GM12878 (cell line): Measurements from ENCODE around the gene ZNF32. TPM values are rescaled to one million over a fixed set of nuclear protein-coding genes. Genes with fewer than 3 reads are reported as not detected.

ENCODE experiments used
- ATAC-seq: fragments of 200-7000 bp; cut with Tn5 transposase; 3 replicates; pipeline ENCODE4 v1.9.1; 2020; ENCODE audit warnings: mild to moderate bottlenecking, moderate library complexity
- BruUV-seq: library from RNA; stranded (reverse); fragments of 400-500 nt; replicated peaks from 2 replicates; lab custom pipeline; 2021; lab: Mats Ljungman, UMichigan
- CTCF ChIA-PET: fragments of 300-600 bp; sonication (Branson Sonifier 250); formaldehyde crosslinking; extraction: SDS; loops from one replicate; lab custom pipeline; 2021; ENCODE audit warnings: inconsistent platforms; lab: Yijun Ruan, JAX
- POLR2A ChIA-PET: fragments of 350-600 bp; formaldehyde crosslinking; extraction: SDS; loops from one replicate; lab custom pipeline; 2021; ENCODE audit warnings: inconsistent platforms; lab: Charles Lee
- RAD21 ChIA-PET: fragments of 300-600 bp; sonication (Branson Sonifier 250); formaldehyde crosslinking; loops from one replicate; lab custom pipeline; 2023; ENCODE audit warnings: antibody characterized with exemption; ENCODE audit not compliant: unreplicated experiment; lab: Charles Lee
- SMC1A ChIA-PET: fragments of 300-600 bp; sonication (Branson Sonifier 250); formaldehyde crosslinking; loops from one replicate; lab custom pipeline; 2023; ENCODE audit not compliant: unreplicated experiment, uncharacterized antibody; lab: Charles Lee
- DNase-seq: peaks from one replicate; pipeline ENCODE4 v3.0.0-alpha.2; 2011; ENCODE audit warnings: low read depth, low spot score
- FAIRE-seq: peaks from 3 replicates; lab custom pipeline; 2011; peaks lifted over from hg19 to GRCh38; lab: Jason Lieb, UNC
- H2AFZ ChIP-seq: 2 replicates; pipeline ENCODE4 v1.6.0; 2011; ENCODE audit warnings: low read depth, low read length, control low read depth; ENCODE audit not compliant: control insufficient read depth
- H3K27ac ChIP-seq: 2 replicates; pipeline ENCODE4 v1.5.1; 2011; ENCODE audit warnings: control low read depth; ENCODE audit not compliant: control insufficient read depth, insufficient read depth
- H3K27me3 ChIP-seq, 2 experiments: replicated peaks in 1 of 2; 2 replicates each; pipeline versions ENCODE4 v1.6.0 to v1.6.1; 2011; ENCODE audit warnings: low read length in 1 of 2; ENCODE audit not compliant: control insufficient read depth in 2 of 2, insufficient read depth in 2 of 2
- H3K36me3 ChIP-seq, 2 experiments: 2 replicates each; pipeline ENCODE4 v1.5.1; 2011; ENCODE audit warnings: low read length in 1 of 2; ENCODE audit not compliant: control insufficient read depth in 2 of 2, insufficient read depth in 2 of 2
- H3K4me1 ChIP-seq: 2 replicates; pipeline ENCODE4 v1.6.1; 2011; ENCODE audit warnings: mild to moderate bottlenecking, low read length, moderate library complexity, mixed read lengths; ENCODE audit not compliant: control insufficient read depth, insufficient read depth
- H3K4me2 ChIP-seq: 2 replicates; pipeline ENCODE4 v1.6.0; 2011; ENCODE audit warnings: control low read depth; ENCODE audit not compliant: control insufficient read depth, insufficient read depth
- H3K4me3 ChIP-seq: fragments of 200-600 bp; sonication (generic); 2 replicates; pipeline ENCODE4 v1.5.1; 2016
- H3K79me2 ChIP-seq: 2 replicates; pipeline ENCODE4 v1.6.0; 2011; ENCODE audit warnings: low read length; ENCODE audit not compliant: control insufficient read depth, insufficient read depth
- H3K9ac ChIP-seq: 2 replicates; pipeline ENCODE4 v1.8.0; 2011; ENCODE audit warnings: low read length, control low read depth, mixed read lengths; ENCODE audit not compliant: control insufficient read depth, insufficient read depth
- H3K9me3 ChIP-seq: replicated peaks from 3 replicates; pipeline ENCODE4 v1.5.1; 2011; ENCODE audit warnings: mild to moderate bottlenecking, low read length; ENCODE audit not compliant: control insufficient read depth, insufficient read depth
- H4K20me1 ChIP-seq: 2 replicates; pipeline ENCODE4 v1.6.0; 2011; ENCODE audit not compliant: control insufficient read depth, insufficient read depth
- BRCA1 ChIP-seq: IDR thresholded peaks from 2 replicates; pipeline ENCODE4 v1.6.1; 2011; ENCODE audit warnings: low read depth, low read length, improper control_type of control experiment
- EGR1 ChIP-seq, 2 experiments: IDR thresholded peaks; 1 replicate in 1 of 2; 2 replicates in 1 of 2; pipeline ENCODE4 v1.6.1; 2011 to 2012; ENCODE audit warnings: low read depth in 2 of 2, low read length in 2 of 2, borderline replicate concordance in 1 of 2, mild to moderate bottlenecking in 1 of 2, moderate library complexity in 1 of 2
- ETV6 ChIP-seq, 2 experiments: fragments of 450-650 bp in 1 of 2; IDR thresholded peaks in 1 of 2; conservative IDR thresholded peaks in 1 of 2; 2 replicates each; pipeline ENCODE4 v1.6.1; 2014; ENCODE audit warnings: antibody characterized with exemption in 1 of 2, borderline replicate concordance in 1 of 2, low read depth in 1 of 2, mild to moderate bottlenecking in 1 of 2, moderate library complexity in 1 of 2
- HCFC1 ChIP-seq: fragments of 150-350 bp; IDR thresholded peaks from 2 replicates; pipeline ENCODE4 v1.6.1; 2014; ENCODE audit warnings: low read length
- JUND ChIP-seq: IDR thresholded peaks from 2 replicates; pipeline ENCODE4 v1.6.1; 2012; ENCODE audit warnings: low read depth, mild to moderate bottlenecking, low read length, improper control_type of control experiment, moderate library complexity
- LARP7 ChIP-seq: fragments of 450-650 bp; IDR thresholded peaks from 2 replicates; pipeline ENCODE4 v1.6.1; 2017; ENCODE audit warnings: mild to moderate bottlenecking
- SREBF1 ChIP-seq: IDR thresholded peaks from 2 replicates; pipeline ENCODE4 v1.6.1; 2012; ENCODE audit warnings: mild to moderate bottlenecking, low read length
- SRF ChIP-seq, 2 experiments: IDR thresholded peaks; 2 replicates each; pipeline ENCODE4 v1.6.1; 2011; ENCODE audit warnings: low read depth in 2 of 2, low read length in 2 of 2, mild to moderate bottlenecking in 1 of 2, moderate library complexity in 1 of 2
- TARDBP ChIP-seq: IDR thresholded peaks from 2 replicates; pipeline ENCODE4 v1.6.1; 2016; ENCODE audit warnings: borderline replicate concordance
- TCF3 ChIP-seq: IDR thresholded peaks from 2 replicates; pipeline ENCODE4 v1.6.1; 2012; ENCODE audit warnings: low read depth, mild to moderate bottlenecking, low read length, borderline replicate concordance; ENCODE audit not compliant: insufficient read depth
- TCF7 ChIP-seq: IDR thresholded peaks from 2 replicates; pipeline ENCODE4 v1.6.1; 2014; ENCODE audit warnings: antibody characterized with exemption, borderline replicate concordance
- ZNF274 ChIP-seq: IDR thresholded peaks from one replicate; pipeline ENCODE4 v1.8.0; 2011; ENCODE audit not compliant: insufficient read length, insufficient read depth
- ZNF592 ChIP-seq: fragments of 450-650 bp; IDR thresholded peaks from 2 replicates; pipeline ENCODE4 v1.6.1; 2017; ENCODE audit warnings: mild to moderate bottlenecking, moderate library complexity
- WGBS: methylation state at CpG from one replicate; pipeline ENCODE4 v1.1.6; 2016; ENCODE audit warnings: low lambda C conversion rate; ENCODE audit not compliant: insufficient replicate concordance, insufficient coverage; ENCODE audit errors: missing lambda C conversion rate; 5-methylcytosine and 5-hydroxymethylcytosine counted together
- in situ Hi-C: fragments of 300-500 bp; cut with MboI; formaldehyde crosslinking; loops from 9 replicates; pipeline ENCODE4 v1.14.3; 2018; ENCODE audit warnings: mixed read lengths
- intact Hi-C: fragments of 100-400 bp; cut with micrococcal nuclease; formaldehyde crosslinking; loops from one replicate; pipeline ENCODE4 v1.14.2; 2022; ENCODE audit not compliant: unreplicated experiment
- polyA plus RNA-seq, 11 experiments: library from polyadenylated mRNA; depleted of rRNA in 4 of 11; unstranded in 6 of 11; stranded (reverse) in 5 of 11; fragments of >200 nt; fragmentation: Nextera tagmentation in 4 of 11; fragmentation: Illumina TruSeq in 1 of 11; extraction: Ambion mirVana in 4 of 11; extraction: Trizol in 1 of 11; gene quantifications; 1 replicate in 1 of 11; 2 replicates in 10 of 11; pipeline versions ENCODE4 v1.2.1 to v1.2.3, GENCODE V29; 2011 to 2016; ENCODE audit warnings: inconsistent platforms in 2 of 11, missing spikeins in 2 of 11, low read depth in 1 of 11
- total RNA-seq, 4 experiments: library from RNA; depleted of rRNA in 3 of 4; stranded (reverse); fragments of >200 nt in 3 of 4; fragmentation: Illumina TruSeq in 1 of 4; extraction: Trizol in 1 of 4; gene quantifications; 2 replicates each; pipeline versions ENCODE4 v1.2.1 to v1.2.3, GENCODE V29; 2013 to 2021

Gene ZNF32
- total and polyA plus RNA-seq, 10 of the 15 experiments (the other 5 are each of a cell fraction or from before 2014, with no cell fraction given), result 1.9 to 23.0 (median 3.4) TPM

GRCh38 chr10:43695321-43695720 lies 46.6 kb upstream of the ZNF32 start:
- TF ChIP-seq TCF7 (no peak), LARP7 (no peak), ETV6 (conservative IDR thresholded peaks at IDR 0.05 in 1 of 2, IDR thresholded peaks at IDR 0.05 in 1 of 2; ENCODE audit: borderline replicate concordance in 1 of 2, low read depth in 1 of 2) (no peak), ZNF592 (no peak), ZNF274 (no peak), TCF3 (no peak), TARDBP (no peak), BRCA1 (no peak), SREBF1 (no peak), SRF (IDR thresholded peaks at IDR 0.05; ENCODE audit: low read depth in 2 of 2, low read length in 2 of 2) (no peak), JUND (no peak), EGR1 (IDR thresholded peaks at IDR 0.05; ENCODE audit: borderline replicate concordance in 1 of 2, low read depth in 2 of 2, low read length in 2 of 2) (no peak), HCFC1 (no peak)
- Histone ChIP-seq H3K4me2 (no peak overlapping the region), H3K36me3 (no peaks in the 10 kb centered on the region), H2AFZ (no peak overlapping the region), H3K4me1 (peaks cover 2% of the 10 kb centered on the region; the same call in 1 of the 2 replicates), H4K20me1 (no peaks in the 10 kb centered on the region), H3K9ac (no peak overlapping the region), H3K9me3 (no peaks in the 10 kb centered on the region), H3K27me3 (no peaks in the 10 kb centered on the region; a peak in 1 of 4 replicates), H3K4me3 (no peak overlapping the region), H3K27ac (no peak overlapping the region), H3K79me2 (no peaks in the 10 kb centered on the region)
- ATAC-seq (no peak), FAIRE-seq (no peak), DNase-seq (no peak)
- ChIA-PET CTCF (no interaction called here), SMC1A (no interaction called here), RAD21 (no interaction called here), POLR2A (no interaction called here)
- intact Hi-C loops, result loop anchor here (10.0 kb wide), 1 partner anchor 149 kb away; no protein-coding TSS in a partner anchor
- no TSS peak for BruUV-seq
- 13% methylated on average over 8 of the region's 8 CpGs for WGBS
- in situ Hi-C loops, result no loop called here
